Fibroblast of mammary gland (primary cell): ENCODE data around the gene CXCL3.

Experiments used
- DNase-seq: peaks from one replicate; pipeline ENCODE4 v3.0.0-alpha.2; 2010; ENCODE audit warnings: low read depth
- H3K4me3 ChIP-seq: 2 replicates; pipeline ENCODE4 v1.5.1; 2011; ENCODE audit warnings: low read depth, mild to moderate bottlenecking, low read length, moderate library complexity; ENCODE audit not compliant: control insufficient read depth
- CTCF ChIP-seq: conservative IDR thresholded peaks from 2 replicates; pipeline ENCODE4 v1.5.1; 2011; ENCODE audit warnings: low read depth, low read length, inconsistent platforms; ENCODE audit not compliant: control insufficient read depth, insufficient read depth

CXCL3 gene

GRCh38 chr4:74061430-74061829 is 22.9 kb upstream of the CXCL3 start:
- no peak overlapping the region for H3K4me3 ChIP-seq
- TF ChIP-seq CTCF = no peak
- DNase-seq = no peak

- no peak for TF ChIP-seq CTCF
- no peak for DNase-seq
- H3K4me3 ChIP-seq = no peak overlapping the region
Observed at GRCh38 chr4:74059161-74059829, 20.8 kb upstream of the CXCL3 start.

- H3K4me3 ChIP-seq = no peak overlapping the region
- DNase-seq = no peak
- TF ChIP-seq CTCF = no peak
Observed at GRCh38 chr4:74058048-74058651, 19.7 kb upstream of the CXCL3 start.

- TF ChIP-seq CTCF = no peak
- DNase-seq = no peak
- no peak overlapping the region for H3K4me3 ChIP-seq
Observed at GRCh38 chr4:74057588-74057987, 19.1 kb upstream of the CXCL3 start.

GRCh38 chr4:74056858-74057562 is 18.5 kb upstream of the CXCL3 start:
- no peak for TF ChIP-seq CTCF
- H3K4me3 ChIP-seq = no peak overlapping the region
- DNase-seq = peak; percentile 91

- peak; percentile 76 for DNase-seq
- TF ChIP-seq CTCF = peak; percentile 26
- H3K4me3 ChIP-seq = no peak overlapping the region
Observed at GRCh38 chr4:74056114-74056857, 17.8 kb upstream of the CXCL3 start.
